Hematopoietic multipotent progenitor cell treated with erythropoietin and hydrocortisone succinate and interleukin-3 and kit ligand, for 8 days (in vitro differentiated cells): ENCODE data around the gene VCAN.

Experiments used
- DNase-seq: peaks from one replicate; pipeline ENCODE4 v3.0.0-alpha.2; 2015

VCAN gene

GRCh38 chr5:83572271-83572670 is 100.7 kb downstream of the VCAN start:
- no peak for DNase-seq

DNA sequence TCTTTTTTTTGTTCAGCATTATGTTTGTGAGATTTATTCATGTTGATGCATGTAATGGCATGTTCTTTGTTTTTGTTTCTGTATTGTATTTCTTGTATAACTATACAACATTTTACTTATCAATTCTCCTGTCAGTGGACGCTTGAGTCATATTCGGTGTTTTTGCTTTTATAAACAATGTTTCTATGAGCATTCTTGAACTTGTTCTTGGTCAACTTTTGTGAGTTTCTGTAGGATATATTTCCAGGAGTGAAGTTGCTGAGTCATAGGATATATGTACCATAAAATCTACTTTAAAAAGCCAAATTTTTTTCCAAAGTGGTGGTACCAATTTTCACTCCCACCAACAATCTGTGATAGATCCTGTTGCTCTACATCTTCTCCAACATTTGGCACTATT is 104.8 kb downstream of the VCAN start:
- DNase-seq, result no peak

GRCh38 chr5:83577036-83577636 is 105.6 kb downstream of the VCAN start:
- no peak for DNase-seq

DNA sequence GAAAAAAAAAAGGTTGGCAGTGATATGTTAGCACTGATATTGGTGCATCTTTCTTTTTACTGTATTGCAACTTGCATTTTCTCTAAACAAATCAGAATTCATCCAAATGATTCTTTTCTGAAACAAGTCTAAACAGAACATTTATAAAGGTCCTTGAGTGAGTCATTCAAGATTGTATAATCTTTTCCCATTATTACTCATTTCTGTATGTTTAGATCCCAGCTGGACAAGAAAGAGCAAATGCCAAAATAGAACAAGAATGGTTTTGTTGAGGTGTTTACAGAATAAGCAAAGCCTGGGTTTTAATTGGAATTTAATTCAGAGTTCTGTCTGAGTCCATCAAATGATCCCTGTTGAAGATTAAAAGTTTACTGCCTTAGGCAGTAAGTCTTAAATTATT is 112.3 kb downstream of the VCAN start:
- no peak for DNase-seq

DNA sequence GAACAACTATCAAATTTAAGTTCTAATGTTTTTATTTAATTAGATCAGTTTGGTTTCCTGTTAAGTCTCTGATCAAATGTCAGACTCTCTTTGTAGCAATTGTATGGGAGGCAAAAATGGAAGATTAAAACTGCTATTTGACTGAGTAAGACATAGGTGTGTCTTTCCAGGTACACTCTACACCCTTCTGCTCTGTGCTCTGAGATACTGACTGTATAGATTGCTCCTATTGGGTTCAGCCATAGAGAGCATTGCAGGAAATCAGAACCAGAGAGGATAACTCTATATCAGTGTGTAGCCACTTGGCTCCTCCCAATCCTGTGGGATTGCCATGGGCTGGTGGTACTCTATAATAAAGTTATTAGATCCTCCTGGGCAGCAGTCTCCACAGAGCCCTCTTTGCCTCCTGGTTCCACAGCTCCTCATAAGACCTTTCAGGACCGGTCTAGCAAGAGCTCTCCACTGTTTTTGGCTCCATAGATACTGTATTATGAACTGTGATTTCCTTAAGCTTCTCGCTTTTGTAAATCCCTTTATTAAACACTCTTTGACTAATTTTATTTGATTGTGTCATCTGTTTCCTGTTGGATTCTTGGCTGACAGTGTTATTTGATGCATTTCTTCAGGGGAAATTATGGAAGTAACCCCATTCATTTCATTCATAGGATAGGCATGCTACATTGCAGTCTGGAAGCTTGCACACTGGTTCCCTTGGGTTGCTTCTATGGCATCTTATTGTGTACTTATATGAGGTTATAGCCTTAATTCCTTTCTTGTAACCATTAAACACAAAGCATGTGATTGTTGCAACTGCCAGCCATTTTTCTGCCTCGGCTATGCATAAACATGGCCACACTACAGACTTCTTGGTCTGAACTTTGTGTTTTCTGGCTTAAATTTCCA is 115.6 kb downstream of the VCAN start:
- DNase-seq, result no peak

GRCh38 chr5:83589786-83590185 is 118.2 kb downstream of the VCAN start:
- DNase-seq, result no peak

DNA sequence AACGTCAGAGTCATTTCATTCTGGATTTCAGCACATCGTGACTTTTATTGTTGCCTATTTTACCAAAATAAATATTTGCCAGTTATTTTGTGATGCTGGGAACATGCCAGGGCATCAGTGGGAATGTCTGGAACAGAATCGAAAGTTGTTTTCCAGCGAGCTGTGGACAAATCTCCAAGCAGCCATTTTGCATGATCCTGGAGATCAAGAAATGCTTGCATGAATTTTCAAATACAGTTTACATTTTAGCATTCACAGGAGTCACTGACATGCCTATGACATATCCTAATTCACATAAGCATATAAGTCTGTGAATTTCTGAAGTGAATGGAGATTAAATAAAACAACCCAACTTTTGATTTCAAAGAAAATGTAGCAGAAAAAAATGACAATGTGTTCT is 119.4 kb downstream of the VCAN start:
- no peak for DNase-seq

GRCh38 chr5:83595217-83595616 is 123.7 kb downstream of the VCAN start:
- DNase-seq, result no peak

GRCh38 chr5:83608122-83608521 is 136.6 kb downstream of the VCAN start:
- peak; percentile 16 for DNase-seq

- DNase-seq, result no peak
Observed at GRCh38 chr5:83614841-83615240, 143.3 kb downstream of the VCAN start.

- DNase-seq, result no peak
Observed at GRCh38 chr5:83628360-83628759, 156.8 kb downstream of the VCAN start.
